ENCODE data around the gene CTNNA3. TPM values are rescaled to one million over a fixed set of nuclear protein-coding genes. Genes with fewer than 3 reads are reported as not detected.

CTNNA3 gene
- total RNA-seq, 1 experiment from 2014 or later, result not detected

- Histone ChIP-seq H3K79me2 (ENCODE audit: low read length) (no peaks in the 10 kb centered on the region), H3K36me3 (ENCODE audit: insufficient read depth, low read length) (no peaks in the 10 kb centered on the region), H2AFZ (ENCODE audit: low read length) (no peak overlapping the region), H3K9me3 (ENCODE audit: low read length) (no peaks in the 10 kb centered on the region), H3K4me3 (ENCODE audit: low read length) (no peak overlapping the region), H3K27me3 (ENCODE audit: low read length) (no peaks in the 10 kb centered on the region), H3K4me1 (ENCODE audit: low read length) (no peaks in the 10 kb centered on the region), H4K20me1 (ENCODE audit: insufficient read depth, low read depth, low read length) (no peaks in the 10 kb centered on the region), H3K9ac (ENCODE audit: low read length) (no peak overlapping the region), H3K9me2 (replicated peaks; ENCODE audit: insufficient read depth, low read length) (no peaks in the 10 kb centered on the region), H3K27ac (ENCODE audit: low read length) (no peak overlapping the region), H3K4me2 (ENCODE audit: low read depth, low read length, poor library complexity, severe bottlenecking) (no peak overlapping the region)
- DNase-seq, result no peak
These were observed 407.1 kb downstream of the CTNNA3 start for GRCh38 chr10:67288688-67289410.

GRCh38 chr10:67284589-67284988 lies 411.4 kb downstream of the CTNNA3 start:
- H3K27ac ChIP-seq (ENCODE audit: low read length), result no peak overlapping the region
- H3K36me3 ChIP-seq (ENCODE audit: insufficient read depth, low read length), result no peaks in the 10 kb centered on the region

GRCh38 chr10:67282871-67283270 lies 413.1 kb downstream of the CTNNA3 start:
- Histone ChIP-seq H3K4me3 (ENCODE audit: low read length) (no peak overlapping the region), H3K79me2 (ENCODE audit: low read length) (no peaks in the 10 kb centered on the region), H4K20me1 (ENCODE audit: insufficient read depth, low read depth, low read length) (no peaks in the 10 kb centered on the region), H3K9me2 (replicated peaks; ENCODE audit: insufficient read depth, low read length) (no peaks in the 10 kb centered on the region), H3K9ac (ENCODE audit: low read length) (no peak overlapping the region), H3K27ac (ENCODE audit: low read length) (no peak overlapping the region), H2AFZ (ENCODE audit: low read length) (no peak overlapping the region), H3K4me2 (ENCODE audit: low read depth, low read length, poor library complexity, severe bottlenecking) (no peak overlapping the region), H3K4me1 (ENCODE audit: low read length) (no peaks in the 10 kb centered on the region), H3K36me3 (ENCODE audit: insufficient read depth, low read length) (no peaks in the 10 kb centered on the region), H3K27me3 (ENCODE audit: low read length) (no peaks in the 10 kb centered on the region), H3K9me3 (ENCODE audit: low read length) (no peaks in the 10 kb centered on the region)
- no peak for DNase-seq

More at GRCh38 chr10:67284589-67284988, 411.4 kb downstream of the CTNNA3 start:
- Histone ChIP-seq H3K9me3 (ENCODE audit: low read length) (no peaks in the 10 kb centered on the region), H3K27me3 (ENCODE audit: low read length) (no peaks in the 10 kb centered on the region), H4K20me1 (ENCODE audit: insufficient read depth, low read depth, low read length) (no peaks in the 10 kb centered on the region), H3K4me3 (ENCODE audit: low read length) (no peak overlapping the region), H2AFZ (ENCODE audit: low read length) (no peak overlapping the region), H3K79me2 (ENCODE audit: low read length) (no peaks in the 10 kb centered on the region), H3K4me2 (ENCODE audit: low read depth, low read length, poor library complexity, severe bottlenecking) (no peak overlapping the region), H3K9ac (ENCODE audit: low read length) (no peak overlapping the region), H3K9me2 (replicated peaks; ENCODE audit: insufficient read depth, low read length) (no peaks in the 10 kb centered on the region), H3K4me1 (ENCODE audit: low read length) (no peaks in the 10 kb centered on the region)
- DNase-seq, result no peak

GRCh38 chr10:67280405-67280804 lies 415.6 kb downstream of the CTNNA3 start:
- Histone ChIP-seq H3K79me2 (ENCODE audit: low read length) (no peaks in the 10 kb centered on the region), H2AFZ (ENCODE audit: low read length) (no peak overlapping the region), H3K4me1 (ENCODE audit: low read length) (no peaks in the 10 kb centered on the region), H3K4me2 (ENCODE audit: low read depth, low read length, poor library complexity, severe bottlenecking) (no peak overlapping the region), H3K27me3 (ENCODE audit: low read length) (no peaks in the 10 kb centered on the region), H4K20me1 (ENCODE audit: insufficient read depth, low read depth, low read length) (no peaks in the 10 kb centered on the region), H3K9me2 (replicated peaks; ENCODE audit: insufficient read depth, low read length) (no peaks in the 10 kb centered on the region), H3K4me3 (ENCODE audit: low read length) (no peak overlapping the region), H3K27ac (ENCODE audit: low read length) (no peak overlapping the region), H3K9ac (ENCODE audit: low read length) (no peak overlapping the region), H3K36me3 (ENCODE audit: insufficient read depth, low read length) (no peaks in the 10 kb centered on the region), H3K9me3 (ENCODE audit: low read length) (no peaks in the 10 kb centered on the region)
- DNase-seq, result no peak

- Histone ChIP-seq H3K4me2 (ENCODE audit: low read depth, low read length, poor library complexity, severe bottlenecking) (no peak overlapping the region), H3K9me2 (replicated peaks; ENCODE audit: insufficient read depth, low read length) (no peaks in the 10 kb centered on the region), H3K9me3 (ENCODE audit: low read length) (no peaks in the 10 kb centered on the region), H3K36me3 (ENCODE audit: insufficient read depth, low read length) (no peaks in the 10 kb centered on the region), H3K9ac (ENCODE audit: low read length) (no peak overlapping the region), H3K4me3 (ENCODE audit: low read length) (no peak overlapping the region), H2AFZ (ENCODE audit: low read length) (no peak overlapping the region), H3K4me1 (ENCODE audit: low read length) (no peaks in the 10 kb centered on the region), H3K27ac (ENCODE audit: low read length) (no peak overlapping the region), H3K79me2 (ENCODE audit: low read length) (no peaks in the 10 kb centered on the region), H4K20me1 (ENCODE audit: insufficient read depth, low read depth, low read length) (no peaks in the 10 kb centered on the region), H3K27me3 (ENCODE audit: low read length) (no peaks in the 10 kb centered on the region)
- DNase-seq, result no peak
These were observed 418.6 kb downstream of the CTNNA3 start for GRCh38 chr10:67277402-67277801.

- Histone ChIP-seq H2AFZ (ENCODE audit: low read length) (no peak overlapping the region), H3K4me2 (ENCODE audit: low read depth, low read length, poor library complexity, severe bottlenecking) (no peak overlapping the region), H3K27me3 (ENCODE audit: low read length) (no peaks in the 10 kb centered on the region), H3K36me3 (ENCODE audit: insufficient read depth, low read length) (no peaks in the 10 kb centered on the region), H3K4me1 (ENCODE audit: low read length) (no peaks in the 10 kb centered on the region), H3K4me3 (ENCODE audit: low read length) (no peak overlapping the region), H4K20me1 (ENCODE audit: insufficient read depth, low read depth, low read length) (no peaks in the 10 kb centered on the region), H3K27ac (ENCODE audit: low read length) (no peak overlapping the region), H3K9me2 (replicated peaks; ENCODE audit: insufficient read depth, low read length) (no peaks in the 10 kb centered on the region), H3K9ac (ENCODE audit: low read length) (no peak overlapping the region), H3K9me3 (ENCODE audit: low read length) (no peaks in the 10 kb centered on the region), H3K79me2 (ENCODE audit: low read length) (no peaks in the 10 kb centered on the region)
- DNase-seq, result no peak
These were observed 426.2 kb downstream of the CTNNA3 start for GRCh38 chr10:67269828-67270227.

- Histone ChIP-seq H3K4me2 (ENCODE audit: low read depth, low read length, poor library complexity, severe bottlenecking) (no peak overlapping the region), H3K27me3 (ENCODE audit: low read length) (no peaks in the 10 kb centered on the region), H3K4me3 (ENCODE audit: low read length) (no peak overlapping the region), H3K4me1 (ENCODE audit: low read length) (no peaks in the 10 kb centered on the region), H3K27ac (ENCODE audit: low read length) (no peak overlapping the region), H3K9me2 (replicated peaks; ENCODE audit: insufficient read depth, low read length) (no peaks in the 10 kb centered on the region), H3K9ac (ENCODE audit: low read length) (no peak overlapping the region), H3K79me2 (ENCODE audit: low read length) (no peaks in the 10 kb centered on the region), H3K9me3 (ENCODE audit: low read length) (no peaks in the 10 kb centered on the region), H4K20me1 (ENCODE audit: insufficient read depth, low read depth, low read length) (no peaks in the 10 kb centered on the region), H3K36me3 (ENCODE audit: insufficient read depth, low read length) (no peaks in the 10 kb centered on the region), H2AFZ (ENCODE audit: low read length) (no peak overlapping the region)
- DNase-seq, result no peak
These were observed 427.8 kb downstream of the CTNNA3 start for GRCh38 chr10:67268146-67268545.

- H3K27me3 ChIP-seq (ENCODE audit: low read length), result no peaks in the 10 kb centered on the region
- peak overlapping the region; percentile 41 for H3K4me2 ChIP-seq (ENCODE audit: low read depth, low read length, poor library complexity, severe bottlenecking)
- DNase-seq, result no peak
- H3K9me3 ChIP-seq (ENCODE audit: low read length), result no peaks in the 10 kb centered on the region
- no peaks in the 10 kb centered on the region for H3K36me3 ChIP-seq (ENCODE audit: insufficient read depth, low read length)
- no peaks in the 10 kb centered on the region for H3K79me2 ChIP-seq (ENCODE audit: low read length)
- no peak overlapping the region; the same call in 1 of the 2 replicates for H2AFZ ChIP-seq (ENCODE audit: low read length)
- H3K27ac ChIP-seq (ENCODE audit: low read length), result no peak overlapping the region
- peaks cover 9% of the 10 kb centered on the region for H3K4me1 ChIP-seq (ENCODE audit: low read length)
- H3K4me3 ChIP-seq (ENCODE audit: low read length), result no peak overlapping the region
- no peak overlapping the region for H3K9ac ChIP-seq (ENCODE audit: low read length)
- H3K9me2 ChIP-seq (replicated peaks; ENCODE audit: insufficient read depth, low read length), result no peaks in the 10 kb centered on the region
- no peaks in the 10 kb centered on the region for H4K20me1 ChIP-seq (ENCODE audit: insufficient read depth, low read depth, low read length)
These were observed 433.3 kb downstream of the CTNNA3 start for GRCh38 chr10:67262675-67263074.

Data from Karpas-422 (cell line).